Sigmoid colon (tissue), 7 donors: Measurements from ENCODE around the gene GUK1. TPM values are rescaled to one million over a fixed set of nuclear protein-coding genes. Genes with fewer than 3 reads are reported as not detected.

Experiments
- DNase-seq: peaks from one replicate; pipeline ENCODE4 v3.0.0-alpha.2; 2019
- H3K27ac ChIP-seq, 4 donors: fragments of 200-600 bp; sonication (generic); one replicate each; pipeline ENCODE4 v1.5.1; 2016 to 2019; ENCODE audit warnings: mild to moderate bottlenecking in 1 of 4
- H3K27me3 ChIP-seq, 3 donors: fragments of 200-600 bp; sonication (generic); one replicate each; pipeline ENCODE4 v1.5.1; 2019; ENCODE audit warnings: mild to moderate bottlenecking in 1 of 3
- H3K36me3 ChIP-seq, 4 donors: fragments of 200-600 bp; sonication (generic); one replicate each; pipeline ENCODE4 v1.5.1; 2016 to 2019
- H3K4me1 ChIP-seq, 4 donors: fragments of 200-600 bp; sonication (generic); one replicate each; pipeline ENCODE4 v1.5.1; 2017 to 2019
- H3K4me3 ChIP-seq, 4 donors: fragments of 200-600 bp; sonication (generic); one replicate each; pipeline ENCODE4 v1.5.1; 2017 to 2019; ENCODE audit warnings: mild to moderate bottlenecking in 2 of 4, moderate library complexity in 1 of 4
- H3K9me3 ChIP-seq, 4 donors: fragments of 200-600 bp in 3 of 4; sonication (generic) in 3 of 4; one replicate each; pipeline versions ENCODE4 v1.5.1 to v1.6.1; 2013 to 2019
- EP300 ChIP-seq, 4 donors: sonication (generic); formaldehyde crosslinking; IDR thresholded peaks; one replicate each; pipeline ENCODE4 v1.6.1; 2017; ENCODE audit warnings: antibody characterized with exemption in 4 of 4
- POLR2A ChIP-seq, 2 donors: fragments of 450-650 bp; IDR thresholded peaks; one replicate each; pipeline ENCODE4 v1.6.1; 2016; ENCODE audit warnings: antibody characterized with exemption in 2 of 2, mild to moderate bottlenecking in 2 of 2, moderate library complexity in 2 of 2
- POLR2AphosphoS5 ChIP-seq, 4 donors: sonication (generic); formaldehyde crosslinking; IDR thresholded peaks; one replicate each; pipeline ENCODE4 v1.6.1; 2017; ENCODE audit warnings: antibody characterized with exemption in 4 of 4
- WGBS, 2 donors: extraction: QIAGEN DNeasy Blood & Tissue Kit; methylation state at CpG; one replicate each; pipeline ENCODE4 v1.1.7; 2013; 5-methylcytosine and 5-hydroxymethylcytosine counted together
- intact Hi-C: fragments of 100-400 bp; cut with DNase I; formaldehyde crosslinking; loops from one replicate; pipeline ENCODE4 v1.15.1; 2023
- polyA plus RNA-seq, 3 donors: library from polyadenylated mRNA; stranded (reverse); fragments of 200-250 nt; gene quantifications; one replicate each; pipeline ENCODE4 v1.2.3, GENCODE V29; 2013
- total RNA-seq, 4 donors: library from RNA; depleted of rRNA; stranded (reverse); fragments of >200 nt; gene quantifications; one replicate each; pipeline ENCODE4 v1.1.0, GENCODE V29; 2016
- TF ChIP-seq, protein P1 (sequence below), 4 experiments: fragments of 450-650 bp in 3 of 4; fragments of 200-600 bp in 1 of 4; IDR thresholded peaks; one replicate each; pipeline ENCODE4 v1.5.1; 2016 to 2019; ENCODE audit warnings: antibody characterized with exemption in 4 of 4, mild to moderate bottlenecking in 3 of 4, moderate library complexity in 2 of 4
- donor health status: healthy with polysubstance abuse.
- donor health status: Bipolar disorder and iron deficiency.
- donor health status: healthy.

The GUK1 gene
- total and polyA plus RNA-seq, 7 donors: 225 to 668 (median 366) TPM

DNA sequence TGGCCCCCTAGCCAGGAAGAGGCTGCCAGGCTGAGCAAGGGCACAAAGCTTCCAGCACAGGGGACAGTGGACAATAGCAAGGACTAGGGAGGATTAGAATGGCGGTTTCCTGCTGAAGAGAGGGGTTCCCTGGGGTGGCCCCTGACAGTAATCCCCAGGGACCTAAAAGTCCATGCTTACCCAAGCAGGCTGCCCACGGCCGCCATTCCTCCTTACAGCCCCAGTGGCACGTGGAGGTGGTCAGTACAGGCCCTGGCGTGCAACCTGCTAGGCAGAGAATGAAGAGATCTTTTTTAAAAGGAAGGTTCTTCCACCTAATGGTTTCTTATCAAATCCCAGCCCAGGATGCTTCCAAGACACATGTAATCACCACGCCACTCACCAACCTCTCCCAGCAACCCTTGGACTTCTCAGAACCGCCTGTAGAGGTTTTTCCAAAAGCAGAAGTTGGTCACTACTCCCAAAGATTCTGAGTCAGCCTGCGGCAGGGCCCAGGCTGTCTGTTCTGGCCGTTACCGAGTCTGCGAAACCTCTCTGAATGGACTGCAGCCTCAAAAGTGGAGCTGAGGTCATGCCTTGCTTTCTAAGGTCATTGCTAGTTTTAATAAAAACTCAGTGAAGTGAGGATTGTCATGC lies 31.9 kb upstream of the GUK1 start:
- 67 to 76% methylated on average over 11 of the region's 11 CpGs for WGBS, 2 donors
- Histone ChIP-seq H3K27ac (peak overlapping the region; percentile 89 to 97 (median 96)), H3K27me3 (no peaks in the 10 kb centered on the region), H3K4me1 (peaks cover 0 to 44% (median 37%) of the 10 kb centered on the region in 4 donors), H3K9me3 (no peaks in the 10 kb centered on the region), H3K36me3 (peaks cover 0 to 25% (median 12%) of the 10 kb centered on the region in 4 donors), H3K4me3 (peak overlapping the region; percentile 72 to 98 (median 88))
- intact Hi-C loops: loop anchor here (2.0 kb wide), 1 partner anchor 31 kb away; no protein-coding TSS in a partner anchor
- TF ChIP-seq POLR2A (IDR thresholded peaks at IDR 0.05) (no peak), POLR2AphosphoS5 (IDR thresholded peaks at IDR 0.05) (no peak)
- no peak for DNase-seq

DNA sequence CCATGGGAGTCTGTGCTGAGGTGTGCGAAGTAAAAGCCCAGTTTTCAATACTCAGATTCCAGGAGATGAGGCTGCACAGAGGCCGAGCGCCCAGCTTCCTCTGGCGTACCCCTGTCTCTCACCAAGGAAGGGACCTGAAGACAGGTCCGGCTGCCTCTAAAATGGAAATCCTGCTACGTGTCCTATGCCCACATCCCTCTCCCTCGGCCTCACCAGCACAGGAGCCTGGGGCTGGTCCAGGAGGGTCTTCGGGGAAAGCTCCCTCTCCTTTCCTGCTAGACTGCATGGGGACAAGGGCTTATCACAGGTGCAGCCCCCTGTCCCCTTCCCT lies 31.4 kb upstream of the GUK1 start:
- no peak for DNase-seq
- peaks cover 0 to 25% (median 12%) of the 10 kb centered on the region in 4 donors for H3K36me3 ChIP-seq
- no peak for TF ChIP-seq EP300 (IDR thresholded peaks at IDR 0.05)
- TF ChIP-seq, protein P1, sequence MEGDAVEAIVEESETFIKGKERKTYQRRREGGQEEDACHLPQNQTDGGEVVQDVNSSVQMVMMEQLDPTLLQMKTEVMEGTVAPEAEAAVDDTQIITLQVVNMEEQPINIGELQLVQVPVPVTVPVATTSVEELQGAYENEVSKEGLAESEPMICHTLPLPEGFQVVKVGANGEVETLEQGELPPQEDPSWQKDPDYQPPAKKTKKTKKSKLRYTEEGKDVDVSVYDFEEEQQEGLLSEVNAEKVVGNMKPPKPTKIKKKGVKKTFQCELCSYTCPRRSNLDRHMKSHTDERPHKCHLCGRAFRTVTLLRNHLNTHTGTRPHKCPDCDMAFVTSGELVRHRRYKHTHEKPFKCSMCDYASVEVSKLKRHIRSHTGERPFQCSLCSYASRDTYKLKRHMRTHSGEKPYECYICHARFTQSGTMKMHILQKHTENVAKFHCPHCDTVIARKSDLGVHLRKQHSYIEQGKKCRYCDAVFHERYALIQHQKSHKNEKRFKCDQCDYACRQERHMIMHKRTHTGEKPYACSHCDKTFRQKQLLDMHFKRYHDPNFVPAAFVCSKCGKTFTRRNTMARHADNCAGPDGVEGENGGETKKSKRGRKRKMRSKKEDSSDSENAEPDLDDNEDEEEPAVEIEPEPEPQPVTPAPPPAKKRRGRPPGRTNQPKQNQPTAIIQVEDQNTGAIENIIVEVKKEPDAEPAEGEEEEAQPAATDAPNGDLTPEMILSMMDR (IDR thresholded peaks at IDR 0.05): no peak
- no peaks in the 10 kb centered on the region for H3K9me3 ChIP-seq
- peak overlapping the region; percentile 89 to 97 (median 96) for H3K27ac ChIP-seq
- 2 to 3% methylated on average over 8 of the region's 8 CpGs for WGBS, 2 donors
- intact Hi-C loops: loop anchor here (2.0 kb wide), 1 partner anchor 30 kb away; no protein-coding TSS in a partner anchor
- H3K4me3 ChIP-seq: peak overlapping the region; percentile 72 to 98 (median 88)
- no peaks in the 10 kb centered on the region for H3K27me3 ChIP-seq
- peaks cover 0 to 40% (median 33%) of the 10 kb centered on the region in 4 donors for H3K4me1 ChIP-seq

DNA sequence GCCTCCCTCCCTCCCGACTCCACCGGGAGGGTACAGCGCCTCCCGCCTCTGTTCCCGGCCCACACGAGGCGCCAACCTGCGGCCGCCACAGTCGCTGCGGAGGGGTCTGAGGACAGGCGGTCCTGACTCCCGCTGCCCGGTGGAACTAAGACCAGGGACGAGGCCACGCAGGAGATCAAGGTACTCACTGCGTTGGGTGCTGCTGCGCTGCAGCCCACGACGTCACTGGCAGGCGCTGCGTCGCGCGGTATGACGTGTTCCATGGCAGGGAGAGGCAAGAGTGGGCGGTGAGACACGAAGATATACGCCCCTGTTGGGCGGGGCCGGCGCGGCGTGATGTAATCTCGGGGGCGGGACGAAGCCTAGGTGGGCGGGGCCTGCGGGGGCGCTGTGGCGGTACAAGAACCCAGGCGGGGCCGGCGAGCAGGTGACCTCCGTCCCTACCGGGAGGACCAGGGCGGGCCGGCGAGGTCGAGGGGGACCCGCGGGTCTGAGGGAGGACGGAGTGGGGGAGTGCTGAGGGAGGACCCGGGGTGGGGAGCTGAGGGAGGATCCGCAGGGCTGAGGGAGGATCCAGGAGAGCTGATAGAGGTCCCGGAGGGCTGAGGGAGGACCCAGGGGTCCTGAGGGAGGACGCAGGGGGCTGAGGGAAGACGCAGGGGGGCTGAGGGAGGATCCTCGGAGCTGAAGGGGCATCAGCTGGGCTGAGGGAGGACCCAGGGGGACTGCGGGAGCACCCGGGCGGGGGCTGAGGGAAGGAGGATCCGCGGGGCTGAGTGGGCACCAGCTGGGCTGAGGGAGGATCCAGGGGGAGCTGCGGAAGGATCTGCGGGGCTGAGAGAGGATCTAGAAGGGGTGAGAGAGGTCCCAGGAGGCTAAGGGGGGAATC lies 30.8 kb upstream of the GUK1 start, which contains the start of gene MRPL55:
Gene MRPL55 (minus strand): TSS at position 227 of the 889 bp plus-strand sequence. CDS start 1,039 bp downstream, outside the sequence.
- H3K4me3 ChIP-seq: peak within 1 kb of the TSS; percentile 72 to 98 (median 88)
- 1% methylated on average over 66 of the region's 66 CpGs for WGBS, 2 donors
- TF ChIP-seq EP300 (IDR thresholded peaks at IDR 0.05) (peak in 1 of 4 donors; percentile 72), POLR2AphosphoS5 (IDR thresholded peaks at IDR 0.05) (peak; percentile 100), POLR2A (IDR thresholded peaks at IDR 0.05) (peak; percentile 95 to 96)
- TF ChIP-seq, protein P1 (IDR thresholded peaks at IDR 0.05): no peak
- H3K36me3 ChIP-seq: peaks cover 0 to 25% (median 12%) of the 10 kb centered on the region in 4 donors
- peaks cover 0 to 34% (median 27%) of the 10 kb centered on the region in 4 donors for H3K4me1 ChIP-seq
- H3K27ac ChIP-seq: peak within 1 kb of the TSS; percentile 89 to 97 (median 96)
- peak; percentile 99 for DNase-seq
- intact Hi-C loops: loop anchor here (2.0 kb wide), 1 partner anchor 29 kb away; no protein-coding TSS in a partner anchor
- H3K27me3 ChIP-seq: no peaks in the 10 kb centered on the region
- H3K9me3 ChIP-seq: no peaks in the 10 kb centered on the region

DNA sequence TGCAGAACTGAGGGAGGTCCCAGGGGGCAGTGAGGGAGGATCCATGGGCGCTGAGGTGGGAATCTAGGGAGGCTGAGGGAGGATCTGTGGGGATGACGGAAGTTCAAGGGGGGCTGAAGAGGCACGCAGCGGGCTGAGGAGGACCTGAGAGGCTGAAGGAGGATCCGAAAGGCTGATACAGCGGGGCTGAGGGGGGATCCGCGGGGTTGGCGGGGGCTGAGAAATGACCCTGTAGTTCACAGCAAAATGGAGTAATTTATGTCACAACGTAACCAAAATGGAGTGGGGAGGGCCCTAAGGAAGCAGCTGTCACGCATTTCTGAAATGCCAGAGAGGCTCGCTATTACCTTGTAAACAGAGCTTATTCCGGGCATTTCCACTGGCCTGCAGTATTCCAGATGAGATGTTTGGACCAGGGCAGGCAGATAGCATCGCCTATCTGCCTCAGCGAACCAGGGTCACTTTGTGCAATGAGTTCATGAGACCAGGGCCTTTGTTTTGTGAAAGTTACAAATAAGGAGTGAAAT lies 30.1 kb upstream of the GUK1 start:
- Histone ChIP-seq H3K27me3 (no peaks in the 10 kb centered on the region), H3K36me3 (peaks cover 0 to 25% (median 12%) of the 10 kb centered on the region in 4 donors), H3K4me1 (peaks cover 0 to 27% (median 23%) of the 10 kb centered on the region in 4 donors), H3K9me3 (no peaks in the 10 kb centered on the region), H3K27ac (peak overlapping the region; percentile 89 to 97 (median 96)), H3K4me3 (peak overlapping the region; percentile 72 to 98 (median 88))
- TF ChIP-seq, protein P1 (IDR thresholded peaks at IDR 0.05): no peak
- TF ChIP-seq EP300 (IDR thresholded peaks at IDR 0.05) (no peak), POLR2A (IDR thresholded peaks at IDR 0.05) (no peak), POLR2AphosphoS5 (IDR thresholded peaks at IDR 0.05) (no peak)
- DNase-seq: no peak
- intact Hi-C loops: loop anchor here (2.0 kb wide), 1 partner anchor 29 kb away; no protein-coding TSS in a partner anchor
- WGBS, 2 donors: 29 to 36% methylated on average over 15 of the region's 15 CpGs
